Measurements from ENCODE around the gene NUCB1. TPM values are rescaled to one million over a fixed set of nuclear protein-coding genes. Genes with fewer than 3 reads are reported as not detected.

NUCB1 gene
- polyA plus RNA-seq, 1 donor (not counting 4 experiments of a cell fraction or from before 2014, with no cell fraction given), result 44.3 TPM

DNA sequence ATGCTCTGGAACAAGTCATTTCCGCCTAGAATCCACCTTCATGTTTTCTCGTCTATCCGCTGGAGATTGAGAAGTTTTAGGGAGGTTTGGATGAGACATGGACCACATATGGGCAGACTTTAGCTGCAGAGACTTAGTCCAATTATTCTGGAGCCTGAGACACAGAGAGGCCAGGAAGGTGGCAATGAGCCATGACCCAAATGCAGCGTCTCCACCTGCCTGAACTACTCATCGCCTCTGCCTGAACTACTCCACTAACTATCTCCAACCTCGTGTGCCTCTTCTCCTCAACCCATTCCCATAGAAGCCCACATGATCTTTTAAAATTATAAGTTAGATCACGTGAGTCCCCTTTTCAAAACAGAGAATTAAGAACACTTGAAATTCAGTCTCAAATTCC, 37.3 kb upstream of the NUCB1 start:
- H4K20me1 ChIP-seq (ENCODE audit: control insufficient read depth, extremely low read depth, insufficient read depth, low read length), result no peaks in the 10 kb centered on the region
- H3K9me3 ChIP-seq (ENCODE audit: control insufficient read depth, low read depth, low read length), result no peaks in the 10 kb centered on the region
- H3K9ac ChIP-seq (ENCODE audit: control insufficient read depth, extremely low read depth, insufficient read depth, low read length), result no peak overlapping the region
- no peak overlapping the region for H3K27ac ChIP-seq (ENCODE audit: control insufficient read depth, insufficient read depth, low read length)
- H3K79me2 ChIP-seq (ENCODE audit: control insufficient read depth, insufficient read depth, low read length), result no peaks in the 10 kb centered on the region
- no peak overlapping the region for H2AFZ ChIP-seq (ENCODE audit: control insufficient read depth, low read length)
- H3K4me2 ChIP-seq (ENCODE audit: control insufficient read depth, extremely low read depth, insufficient read depth, low read depth, low read length), result no peak overlapping the region
- no peak for FAIRE-seq
- H3K36me3 ChIP-seq (ENCODE audit: control insufficient read depth in 2 of 2, extremely low read depth in 1 of 2, insufficient read depth in 2 of 2, low read length in 2 of 2), result no peaks in the 10 kb centered on the region
- H3K9me1 ChIP-seq (ENCODE audit: control insufficient read depth, extremely low read depth, insufficient read depth, low read length), result no peaks in the 10 kb centered on the region
- DNase-seq (ENCODE audit: low read depth, low spot score), result no peak
- TF ChIP-seq EZH2 (IDR thresholded peaks at IDR 0.05; ENCODE audit: low read length), result no peak
- TF ChIP-seq, protein P1, sequence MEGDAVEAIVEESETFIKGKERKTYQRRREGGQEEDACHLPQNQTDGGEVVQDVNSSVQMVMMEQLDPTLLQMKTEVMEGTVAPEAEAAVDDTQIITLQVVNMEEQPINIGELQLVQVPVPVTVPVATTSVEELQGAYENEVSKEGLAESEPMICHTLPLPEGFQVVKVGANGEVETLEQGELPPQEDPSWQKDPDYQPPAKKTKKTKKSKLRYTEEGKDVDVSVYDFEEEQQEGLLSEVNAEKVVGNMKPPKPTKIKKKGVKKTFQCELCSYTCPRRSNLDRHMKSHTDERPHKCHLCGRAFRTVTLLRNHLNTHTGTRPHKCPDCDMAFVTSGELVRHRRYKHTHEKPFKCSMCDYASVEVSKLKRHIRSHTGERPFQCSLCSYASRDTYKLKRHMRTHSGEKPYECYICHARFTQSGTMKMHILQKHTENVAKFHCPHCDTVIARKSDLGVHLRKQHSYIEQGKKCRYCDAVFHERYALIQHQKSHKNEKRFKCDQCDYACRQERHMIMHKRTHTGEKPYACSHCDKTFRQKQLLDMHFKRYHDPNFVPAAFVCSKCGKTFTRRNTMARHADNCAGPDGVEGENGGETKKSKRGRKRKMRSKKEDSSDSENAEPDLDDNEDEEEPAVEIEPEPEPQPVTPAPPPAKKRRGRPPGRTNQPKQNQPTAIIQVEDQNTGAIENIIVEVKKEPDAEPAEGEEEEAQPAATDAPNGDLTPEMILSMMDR (optimal IDR thresholded peaks at IDR 0.05 in 1 of 3, IDR thresholded peaks at IDR 0.05 in 1 of 3, conservative IDR thresholded peaks at IDR 0.05 in 1 of 3; ENCODE audit: extremely low read depth in 1 of 3, insufficient read depth in 2 of 3, low read length in 3 of 3), result no peak
- no peak overlapping the region for H3K4me3 ChIP-seq (ENCODE audit: control insufficient read depth in 2 of 3, extremely low read depth in 1 of 3, insufficient read depth in 2 of 3, low read depth in 1 of 3, low read length in 3 of 3)
- peaks cover 6% of the 10 kb centered on the region for H3K4me1 ChIP-seq (ENCODE audit: control insufficient read depth, extremely low read depth, insufficient read depth, low read length)
- H3K27me3 ChIP-seq (ENCODE audit: control insufficient read depth, extremely low read depth, insufficient read depth, low read length), result no peaks in the 10 kb centered on the region
- dilution Hi-C loops (cut with MboI; ENCODE audit: extremely low pct_ligation_motif_present, low sequenced_read_pairs), result no loop called here

DNA sequence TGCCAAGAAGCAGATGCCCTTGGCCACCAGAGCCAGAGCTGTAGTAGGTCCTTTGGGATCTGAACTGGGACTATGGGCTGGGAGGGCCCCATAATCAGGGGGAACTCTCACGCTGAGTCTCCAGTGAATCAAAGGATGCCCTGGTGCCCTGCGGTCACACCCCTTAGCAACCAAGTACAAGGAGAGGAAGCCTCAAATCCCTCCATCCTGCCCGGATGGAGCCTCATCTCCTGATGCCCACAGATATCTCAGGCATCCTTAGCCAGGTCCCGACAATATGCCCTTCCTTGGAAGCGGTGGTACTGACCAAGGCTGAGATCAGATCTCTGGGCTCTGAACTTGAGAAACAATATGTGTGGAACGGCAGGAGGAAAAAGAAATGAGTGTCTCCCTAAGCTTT, 33.4 kb upstream of the NUCB1 start:
- no peak overlapping the region for H3K4me2 ChIP-seq (ENCODE audit: control insufficient read depth, extremely low read depth, insufficient read depth, low read depth, low read length)
- H3K4me3 ChIP-seq (ENCODE audit: control insufficient read depth in 2 of 3, extremely low read depth in 1 of 3, insufficient read depth in 2 of 3, low read depth in 1 of 3, low read length in 3 of 3), result no peak overlapping the region
- dilution Hi-C loops (cut with MboI; ENCODE audit: extremely low pct_ligation_motif_present, low sequenced_read_pairs), result no loop called here
- no peak for TF ChIP-seq EZH2 (IDR thresholded peaks at IDR 0.05; ENCODE audit: low read length)
- TF ChIP-seq, protein P1 (optimal IDR thresholded peaks at IDR 0.05 in 1 of 3, IDR thresholded peaks at IDR 0.05 in 1 of 3, conservative IDR thresholded peaks at IDR 0.05 in 1 of 3; ENCODE audit: extremely low read depth in 1 of 3, insufficient read depth in 2 of 3, low read length in 3 of 3), result no peak
- peaks cover 11% of the 10 kb centered on the region for H3K4me1 ChIP-seq (ENCODE audit: control insufficient read depth, extremely low read depth, insufficient read depth, low read length)
- H3K79me2 ChIP-seq (ENCODE audit: control insufficient read depth, insufficient read depth, low read length), result no peaks in the 10 kb centered on the region
- no peak overlapping the region for H3K27ac ChIP-seq (ENCODE audit: control insufficient read depth, insufficient read depth, low read length)
- H3K9me1 ChIP-seq (ENCODE audit: control insufficient read depth, extremely low read depth, insufficient read depth, low read length), result no peaks in the 10 kb centered on the region
- no peaks in the 10 kb centered on the region for H3K9me3 ChIP-seq (ENCODE audit: control insufficient read depth, low read depth, low read length)
- H3K36me3 ChIP-seq (ENCODE audit: control insufficient read depth in 2 of 2, extremely low read depth in 1 of 2, insufficient read depth in 2 of 2, low read length in 2 of 2), result no peaks in the 10 kb centered on the region
- FAIRE-seq (no peak), DNase-seq (ENCODE audit: low read depth, low spot score) (no peak)
- H4K20me1 ChIP-seq (ENCODE audit: control insufficient read depth, extremely low read depth, insufficient read depth, low read length), result no peaks in the 10 kb centered on the region
- no peak overlapping the region for H2AFZ ChIP-seq (ENCODE audit: control insufficient read depth, low read length)
- H3K27me3 ChIP-seq (ENCODE audit: control insufficient read depth, extremely low read depth, insufficient read depth, low read length), result no peaks in the 10 kb centered on the region
- H3K9ac ChIP-seq (ENCODE audit: control insufficient read depth, extremely low read depth, insufficient read depth, low read length), result no peak overlapping the region

Data from keratinocyte (primary cell).